Measurements from ENCODE around the gene WDR5. TPM values are rescaled to one million over a fixed set of nuclear protein-coding genes. Genes with fewer than 3 reads are reported as not detected.

Gene WDR5
- total RNA-seq, 1 experiment from 2014 or later: 84.9 TPM

DNA sequence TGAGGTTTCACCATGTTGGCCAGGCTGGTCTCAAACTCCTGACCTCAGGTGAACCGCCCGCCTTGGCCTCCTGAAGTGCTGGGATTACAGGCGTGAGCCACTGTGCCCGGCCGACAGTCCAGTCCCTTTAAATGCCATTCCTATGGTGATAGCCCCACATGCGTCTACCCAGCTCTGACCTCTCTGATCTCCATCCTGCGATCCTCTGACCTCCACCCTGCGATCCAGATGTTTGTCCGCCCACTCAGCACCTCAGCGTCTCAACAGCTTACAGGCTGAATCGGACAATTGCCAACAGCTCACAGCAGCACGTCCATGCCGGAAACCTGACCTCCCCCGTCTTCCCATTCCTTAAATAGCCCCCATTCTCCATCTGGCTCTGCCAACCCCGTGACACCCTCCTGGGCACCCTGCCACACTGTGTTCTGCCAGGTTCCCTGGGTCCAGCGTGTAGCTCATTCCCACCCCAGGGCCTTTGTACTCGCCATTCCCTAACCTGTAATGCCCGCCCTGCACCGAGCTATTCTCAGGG is 72.5 kb downstream of the WDR5 start:
- no peak for DNase-seq
- Histone ChIP-seq H3K36me3 (no peaks in the 10 kb centered on the region), H3K4me1 (no peaks in the 10 kb centered on the region; the same call in 1 of the 2 replicates), H3K27ac (no peak overlapping the region), H3K4me3 (no peak overlapping the region), H3K9me3 (replicated peaks) (peaks cover 4% of the 10 kb centered on the region; the same call in 1 of the 2 replicates), H3K27me3 (no peaks in the 10 kb centered on the region; the same call in 1 of the 2 replicates)

DNA sequence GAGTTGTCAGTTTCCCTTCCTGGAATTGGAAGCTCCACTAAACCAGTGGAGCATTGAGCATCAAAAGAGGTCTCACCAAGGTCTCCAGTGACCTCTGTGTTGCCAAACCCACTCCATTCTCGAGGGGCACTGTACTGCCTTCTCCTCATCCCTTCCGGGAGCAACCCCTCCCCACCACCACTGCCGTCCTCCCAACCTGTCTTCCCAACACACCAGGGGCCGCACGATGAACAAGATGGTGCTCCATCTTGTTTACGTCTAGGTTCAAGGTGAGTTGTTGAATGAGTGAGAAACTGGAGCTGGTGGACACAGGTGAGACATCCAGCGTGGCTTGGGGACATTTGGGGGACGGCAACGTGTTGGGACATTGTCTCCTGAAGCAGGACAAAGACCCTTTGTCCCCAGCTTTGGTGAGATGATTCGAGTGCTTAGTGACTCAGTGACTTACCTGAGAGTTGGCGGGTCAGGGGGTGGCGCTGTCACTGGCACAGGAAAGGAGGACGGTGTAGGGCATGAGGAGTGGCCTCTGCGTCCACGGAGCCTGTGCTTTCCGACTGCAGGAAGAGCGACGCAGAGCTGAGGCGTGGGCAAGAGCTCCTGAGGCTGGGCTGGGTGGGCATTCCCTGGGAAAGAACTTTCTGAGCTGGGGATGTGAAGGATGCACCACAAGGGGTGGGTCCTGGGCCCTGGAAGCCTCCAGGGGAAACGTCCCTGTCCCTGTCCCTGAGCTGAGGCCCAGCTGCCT is 73.3 kb downstream of the WDR5 start:
- H3K9me3 ChIP-seq (replicated peaks): 0 out of 2 replicates have a peak, but pooled peaks cover 4% of the 10 kb centered on the region
- no peak overlapping the region for H3K4me3 ChIP-seq
- no peaks in the 10 kb centered on the region for H3K36me3 ChIP-seq
- no peak for DNase-seq
- no peaks in the 10 kb centered on the region for H3K27me3 ChIP-seq
- peaks cover 5% of the 10 kb centered on the region for H3K4me1 ChIP-seq
- no peak overlapping the region for H3K27ac ChIP-seq

Other genes with a start within 250 kb of the WDR5 start
- gene VAV2, start 143.8 kb upstream of the WDR5 start, total RNA-seq (2014; rRNA removed; shearing (Covaris generic)): 24.0 and 28.0 TPM in 2 replicates
- gene BRD3OS, start 110.6 kb upstream of the WDR5 start, total RNA-seq (2014; rRNA removed; shearing (Covaris generic)): 20.1 and 20.2 TPM in 2 replicates
- gene BRD3, start 68.1 kb upstream of the WDR5 start, total RNA-seq (2014; rRNA removed; shearing (Covaris generic)): 39.5 and 43.3 TPM in 2 replicates
- not detected in 2 replicates for gene RNU6ATAC, start 28.5 kb downstream of the WDR5 start, total RNA-seq (2014; rRNA removed; shearing (Covaris generic))
- 37.0 and 39.1 TPM in 2 replicates for gene RXRA, start 190.4 kb downstream of the WDR5 start, total RNA-seq (2014; rRNA removed; shearing (Covaris generic))

Measured in SJCRH30 (cell line).